CD14-positive monocyte (primary cell): ENCODE results near the gene PDLIM4. TPM values are rescaled to one million over a fixed set of nuclear protein-coding genes. Genes with fewer than 3 reads are reported as not detected.

Experiments
- DNase-seq, 3 donors: peaks; one replicate each; pipeline ENCODE4 v3.0.0-alpha.2; 2011 to 2022
- H2AFZ ChIP-seq: 2 replicates; pipeline ENCODE4 v1.6.0; 2012; ENCODE audit warnings: mild to moderate bottlenecking, low read depth, low read length, inconsistent platforms; ENCODE audit not compliant: insufficient read depth, poor library complexity, severe bottlenecking
- H3K27ac ChIP-seq, 2 donors: 1 replicate in 1 of 2; 2 replicates in 1 of 2; pipeline ENCODE4 v1.5.1; 2012 to 2013; ENCODE audit warnings: low read length in 2 of 2, control low read depth in 1 of 2, inconsistent platforms in 1 of 2, low read depth in 1 of 2, mild to moderate bottlenecking in 1 of 2
- H3K27me3 ChIP-seq, 2 donors: one replicate each; pipeline versions ENCODE4 v1.6.0 to v1.6.1; 2011 to 2013; ENCODE audit warnings: low read length in 2 of 2; ENCODE audit not compliant: control insufficient read depth in 2 of 2, insufficient read depth in 2 of 2
- H3K36me3 ChIP-seq, 2 donors: replicated peaks in 1 of 2; 1 replicate in 1 of 2; 2 replicates in 1 of 2; pipeline versions ENCODE4 v1.5.1 to v1.6.1; 2012 to 2013; ENCODE audit warnings: low read length in 2 of 2, control low read depth in 1 of 2, inconsistent platforms in 1 of 2, mild to moderate bottlenecking in 1 of 2; ENCODE audit not compliant: insufficient read depth in 2 of 2, control insufficient read depth in 1 of 2
- H3K4me1 ChIP-seq, 2 donors: 1 replicate in 1 of 2; 2 replicates in 1 of 2; pipeline versions ENCODE4 v1.5.1 to v1.6.1; 2012 to 2013; ENCODE audit warnings: low read length in 2 of 2, control low read depth in 1 of 2, inconsistent platforms in 1 of 2, mild to moderate bottlenecking in 1 of 2, moderate library complexity in 1 of 2; ENCODE audit not compliant: insufficient read depth in 2 of 2, control insufficient read depth in 1 of 2
- H3K4me2 ChIP-seq: replicated peaks from 2 replicates; pipeline ENCODE3; 2012; ENCODE audit warnings: low read length, moderate library complexity, mild to moderate bottlenecking; ENCODE audit not compliant: poor library complexity, severe bottlenecking; ENCODE audit errors: extremely low read depth
- H3K4me3 ChIP-seq, 3 experiments: fragments of 200-600 bp in 1 of 3; sonication (generic) in 1 of 3; replicated peaks in 1 of 3; 1 replicate in 2 of 3; 2 replicates in 1 of 3; pipeline ENCODE4 v1.5.1; 2011 to 2013; ENCODE audit warnings: low read length in 3 of 3, mild to moderate bottlenecking in 3 of 3, control low read depth in 2 of 3, low read depth in 2 of 3, inconsistent platforms in 1 of 3, moderate library complexity in 1 of 3
- H3K79me2 ChIP-seq: 2 replicates; pipeline ENCODE4 v1.6.0; 2012; ENCODE audit warnings: mild to moderate bottlenecking, control low read depth, inconsistent platforms, low read length, moderate library complexity; ENCODE audit not compliant: insufficient read depth
- H3K9ac ChIP-seq: 2 replicates; pipeline ENCODE4 v1.6.0; 2017; ENCODE audit warnings: low read length, mild to moderate bottlenecking; ENCODE audit not compliant: insufficient read depth, poor library complexity, severe bottlenecking
- H3K9me3 ChIP-seq, 2 donors: replicated peaks in 1 of 2; 1 replicate in 1 of 2; 2 replicates in 1 of 2; pipeline versions ENCODE4 v1.5.1 to v1.6.1; 2012 to 2013; ENCODE audit warnings: low read length in 2 of 2, control low read depth in 1 of 2; ENCODE audit not compliant: control insufficient read depth in 1 of 2, insufficient read depth in 1 of 2
- H4K20me1 ChIP-seq: 2 replicates; pipeline ENCODE4 v1.6.0; 2012; ENCODE audit warnings: mild to moderate bottlenecking, low read length, control low read depth, moderate library complexity; ENCODE audit not compliant: insufficient read depth
- H3K27ac Mint-ChIP-seq, 7 donors: one replicate each; pipeline ENCODE4 v1.8.0; 2020; ENCODE audit warnings: mild to moderate bottlenecking in 7 of 7, mixed read lengths in 7 of 7, moderate library complexity in 6 of 7, inconsistent platforms in 2 of 7
- H3K27me3 Mint-ChIP-seq, 3 donors: one replicate each; pipeline ENCODE4 v1.8.0; 2021 to 2022; ENCODE audit warnings: low read depth in 3 of 3, mild to moderate bottlenecking in 3 of 3, mixed read lengths in 3 of 3, moderate library complexity in 3 of 3, inconsistent platforms in 1 of 3
- H3K36me3 Mint-ChIP-seq, 2 donors: one replicate each; pipeline ENCODE4 v1.8.0; 2020; ENCODE audit warnings: mixed read lengths in 2 of 2, inconsistent platforms in 1 of 2, mild to moderate bottlenecking in 1 of 2
- H3K4me1 Mint-ChIP-seq: one replicate; pipeline ENCODE4 v1.8.0; 2020; ENCODE audit warnings: mild to moderate bottlenecking, mixed read lengths
- H3K4me3 Mint-ChIP-seq, 2 donors: one replicate each; pipeline ENCODE4 v1.8.0; 2020; ENCODE audit warnings: mild to moderate bottlenecking in 2 of 2, mixed read lengths in 2 of 2, moderate library complexity in 1 of 2
- H3K9me3 Mint-ChIP-seq, 7 donors: one replicate each; pipeline ENCODE4 v1.8.0; 2020 to 2022; ENCODE audit warnings: mixed read lengths in 7 of 7, mild to moderate bottlenecking in 6 of 7, moderate library complexity in 6 of 7, inconsistent platforms in 2 of 7
- WGBS: methylation state at CpG from one replicate; pipeline ENCODE4 v1.1.5; 2013; ENCODE audit warnings: missing lambda C conversion rate; ENCODE audit not compliant: insufficient coverage; 5-methylcytosine and 5-hydroxymethylcytosine counted together
- intact Hi-C, 2 donors: fragments of 100-400 bp; cut with micrococcal nuclease; formaldehyde crosslinking; loops; one replicate each; pipeline versions ENCODE4 v1.15.0 to v1.15.1; 2023
- polyA plus RNA-seq, 3 donors: library from polyadenylated mRNA; depleted of rRNA in 1 of 3; unstranded in 2 of 3; stranded (reverse) in 1 of 3; fragments of 300-500 nt in 2 of 3; fragments of >200 nt in 1 of 3; fragmentation: Illumina TruSeq in 2 of 3; gene quantifications; 1 replicate in 2 of 3; 2 replicates in 1 of 3; pipeline ENCODE4 v1.2.3, GENCODE V29; 2012 to 2021
- TF ChIP-seq, protein P1 (sequence below): fragments of 200-600 bp; IDR thresholded peaks from one replicate; pipeline ENCODE4 v1.8.0; 2022; ENCODE audit warnings: antibody characterized with exemption, mild to moderate bottlenecking

Gene PDLIM4
- polyA plus RNA-seq, 3 donors = not detected

DNA sequence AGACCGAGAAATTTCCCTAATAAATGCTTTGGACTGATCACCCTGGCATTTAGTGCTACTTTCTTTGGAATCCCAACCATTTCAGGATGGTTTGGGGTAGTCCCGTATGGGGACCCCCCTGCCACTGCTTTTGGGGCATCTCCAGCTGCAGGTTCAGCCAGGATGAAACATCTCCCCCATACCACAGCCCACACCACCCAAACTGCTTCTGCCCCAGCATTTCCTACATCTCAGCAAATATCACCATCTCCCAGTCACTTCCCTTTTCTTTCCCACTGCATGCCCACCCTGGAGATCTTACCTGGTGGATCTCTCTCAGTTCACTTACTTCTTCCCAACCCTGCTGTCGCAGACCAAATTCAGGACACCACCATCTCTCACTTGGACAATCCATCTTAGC, 25.0 kb upstream of the PDLIM4 start:
- DNase-seq = no peak
- Mint-ChIP-seq H3K27me3 (peaks cover 22 to 27% (median 23%) of the 10 kb centered on the region in 3 donors), H3K4me1 (peaks cover 9% of the 10 kb centered on the region), H3K27ac (no peak overlapping the region), H3K36me3 (no peaks in the 10 kb centered on the region), H3K9me3 (peaks cover 0 to 5% (median 0%) of the 10 kb centered on the region in 7 donors), H3K4me3 (no peak overlapping the region)
- no peak overlapping the region for H3K9ac ChIP-seq
- peaks cover 0 to 13% of the 10 kb centered on the region in 2 donors for H3K27me3 ChIP-seq
- no peaks in the 10 kb centered on the region for H3K79me2 ChIP-seq
- TF ChIP-seq, protein P1, sequence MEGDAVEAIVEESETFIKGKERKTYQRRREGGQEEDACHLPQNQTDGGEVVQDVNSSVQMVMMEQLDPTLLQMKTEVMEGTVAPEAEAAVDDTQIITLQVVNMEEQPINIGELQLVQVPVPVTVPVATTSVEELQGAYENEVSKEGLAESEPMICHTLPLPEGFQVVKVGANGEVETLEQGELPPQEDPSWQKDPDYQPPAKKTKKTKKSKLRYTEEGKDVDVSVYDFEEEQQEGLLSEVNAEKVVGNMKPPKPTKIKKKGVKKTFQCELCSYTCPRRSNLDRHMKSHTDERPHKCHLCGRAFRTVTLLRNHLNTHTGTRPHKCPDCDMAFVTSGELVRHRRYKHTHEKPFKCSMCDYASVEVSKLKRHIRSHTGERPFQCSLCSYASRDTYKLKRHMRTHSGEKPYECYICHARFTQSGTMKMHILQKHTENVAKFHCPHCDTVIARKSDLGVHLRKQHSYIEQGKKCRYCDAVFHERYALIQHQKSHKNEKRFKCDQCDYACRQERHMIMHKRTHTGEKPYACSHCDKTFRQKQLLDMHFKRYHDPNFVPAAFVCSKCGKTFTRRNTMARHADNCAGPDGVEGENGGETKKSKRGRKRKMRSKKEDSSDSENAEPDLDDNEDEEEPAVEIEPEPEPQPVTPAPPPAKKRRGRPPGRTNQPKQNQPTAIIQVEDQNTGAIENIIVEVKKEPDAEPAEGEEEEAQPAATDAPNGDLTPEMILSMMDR = no peak
- 44% methylated on average over 2 of the region's 3 CpGs for WGBS
- H3K4me1 ChIP-seq = peaks cover 4 to 6% of the 10 kb centered on the region in 2 donors
- intact Hi-C loops = no loop called here
- no peaks in the 10 kb centered on the region for H4K20me1 ChIP-seq
- no peak overlapping the region for H2AFZ ChIP-seq
- H3K27ac ChIP-seq = no peak overlapping the region
- no peaks in the 10 kb centered on the region for H3K9me3 ChIP-seq
- H3K36me3 ChIP-seq = no peaks in the 10 kb centered on the region
- H3K4me2 ChIP-seq = no peak overlapping the region
- H3K4me3 ChIP-seq = no peak overlapping the region

GRCh38 chr5:132233081-132233480, 24.4 kb upstream of the PDLIM4 start:
- Histone ChIP-seq H3K36me3 (no peaks in the 10 kb centered on the region), H3K9me3 (no peaks in the 10 kb centered on the region), H3K4me1 (peaks cover 2 to 3% of the 10 kb centered on the region in 2 donors), H3K4me3 (no peak overlapping the region), H4K20me1 (no peaks in the 10 kb centered on the region), H3K9ac (no peak overlapping the region), H2AFZ (no peak overlapping the region), H3K79me2 (no peaks in the 10 kb centered on the region), H3K27ac (no peak overlapping the region), H3K27me3 (peaks cover 0 to 12% of the 10 kb centered on the region in 2 donors), H3K4me2 (no peak overlapping the region)
- Mint-ChIP-seq H3K27me3 (peaks cover 21 to 25% (median 23%) of the 10 kb centered on the region in 3 donors), H3K36me3 (no peaks in the 10 kb centered on the region), H3K4me3 (no peak overlapping the region), H3K27ac (no peak overlapping the region), H3K4me1 (peaks cover 9% of the 10 kb centered on the region), H3K9me3 (peaks cover 0 to 5% (median 0%) of the 10 kb centered on the region in 7 donors)
- WGBS = no CpG with 5 or more reads among the region's 1 CpG
- TF ChIP-seq, protein P1 = no peak
- DNase-seq = no peak
- intact Hi-C loops = no loop called here
